GM21360 (cell line): ENCODE measurements around the gene UBR3.
"Not testable (repeated sequence)": the region's sequence is repeated elsewhere in the genome, so short reads cannot be mapped to it uniquely, and the experiment has no call there.

Experiments
- ATAC-seq: cut with Tn5 transposase; IDR thresholded peaks from one replicate; pipeline ENCODE4 v1.9.1; 2021; ENCODE audit warnings: mild to moderate bottlenecking, moderate library complexity; ENCODE audit not compliant: unreplicated experiment

UBR3 gene

DNA sequence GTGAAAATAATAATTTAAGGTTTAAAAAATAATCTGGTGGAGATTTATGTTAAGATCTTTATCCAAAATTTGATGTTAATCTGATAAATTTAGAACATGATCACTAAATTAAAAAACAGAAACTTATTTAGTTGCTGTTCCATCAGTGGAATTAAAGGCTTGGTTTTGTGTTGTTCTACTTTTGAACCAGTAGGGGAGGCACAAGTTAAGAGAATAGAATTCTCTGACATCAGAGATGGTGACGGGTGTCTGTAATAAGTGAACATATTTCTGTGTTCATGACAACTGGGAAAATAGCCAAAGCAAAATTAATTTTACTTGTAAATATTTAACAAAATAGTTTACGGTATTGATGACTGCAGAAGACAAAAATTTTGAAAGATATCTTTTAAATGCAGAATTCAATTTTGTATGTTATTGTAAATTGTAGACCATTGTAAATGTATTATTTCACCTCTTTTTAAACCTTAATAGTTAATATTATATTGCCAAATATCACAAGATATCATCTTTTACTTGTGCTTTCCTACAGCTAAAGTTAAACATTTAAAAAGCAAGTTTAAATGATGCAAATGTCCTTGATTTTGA is 106.0 kb downstream of the UBR3 start:
- peak; percentile 67 for ATAC-seq

DNA sequence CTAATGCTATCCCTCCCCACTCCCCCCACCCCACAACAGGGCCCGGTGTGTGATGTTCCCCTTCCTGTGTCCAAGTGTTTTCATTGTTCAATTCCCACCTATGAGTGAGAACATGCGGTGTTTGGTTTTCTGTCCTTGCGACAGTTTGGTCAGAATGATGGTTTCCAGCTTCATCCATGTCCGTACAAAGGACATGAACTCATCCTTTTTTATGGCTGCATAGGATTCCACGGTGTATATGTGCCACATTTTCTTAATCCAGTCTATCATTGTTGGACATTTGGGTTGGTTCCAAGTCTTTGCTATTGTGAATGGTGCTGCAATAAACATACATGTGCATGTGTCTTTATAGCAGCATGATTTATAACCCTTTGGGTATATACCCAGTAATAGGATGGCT is 109.4 kb downstream of the UBR3 start:
- not testable (repeated sequence) for ATAC-seq

DNA sequence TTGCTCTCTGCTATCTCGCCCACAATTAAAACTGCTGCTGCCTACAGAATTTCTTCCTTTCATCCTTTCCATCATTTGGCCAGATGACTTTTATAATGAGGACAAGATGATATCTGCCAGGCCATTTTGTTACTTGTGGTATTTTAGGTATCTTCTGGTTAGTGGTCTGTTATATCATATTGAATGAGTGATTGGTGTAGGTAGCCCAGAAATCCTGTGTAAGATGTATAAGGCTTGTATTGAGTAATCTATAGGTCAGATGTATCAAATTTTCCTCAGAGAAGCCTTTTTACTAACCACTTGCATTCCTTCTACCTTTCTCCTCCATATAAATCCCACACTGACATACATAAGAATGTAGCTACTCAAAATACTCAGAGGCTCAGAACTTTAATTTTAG is 118.3 kb downstream of the UBR3 start:
- ATAC-seq, result no peak

- ATAC-seq, result no peak
These were observed 118.8 kb downstream of the UBR3 start for GRCh38 chr2:169946092-169946491.

GRCh38 chr2:169946546-169946945 is 119.3 kb downstream of the UBR3 start:
- no peak for ATAC-seq

DNA sequence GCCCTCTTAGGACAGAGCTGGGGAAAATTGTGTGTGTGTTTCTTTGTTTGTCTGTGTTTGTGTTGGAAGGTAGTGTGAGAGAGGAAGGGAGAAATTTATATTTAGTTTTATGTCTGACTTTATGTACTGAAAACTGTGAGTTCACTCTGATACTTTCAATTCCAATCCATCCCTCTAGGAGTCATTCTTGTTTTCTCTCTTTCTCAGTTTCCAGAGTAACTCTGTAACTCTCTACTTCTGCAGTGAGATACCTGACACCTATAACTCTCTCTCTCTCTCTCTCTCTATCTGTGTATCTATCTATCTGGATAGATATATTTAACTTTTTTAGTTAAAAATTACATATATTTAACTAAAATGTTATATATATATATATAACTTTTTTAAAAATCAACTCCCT is 128.7 kb downstream of the UBR3 start:
- ATAC-seq, result no peak

- not testable (repeated sequence) for ATAC-seq
These were observed 130.0 kb downstream of the UBR3 start for GRCh38 chr2:169957219-169957618.

DNA sequence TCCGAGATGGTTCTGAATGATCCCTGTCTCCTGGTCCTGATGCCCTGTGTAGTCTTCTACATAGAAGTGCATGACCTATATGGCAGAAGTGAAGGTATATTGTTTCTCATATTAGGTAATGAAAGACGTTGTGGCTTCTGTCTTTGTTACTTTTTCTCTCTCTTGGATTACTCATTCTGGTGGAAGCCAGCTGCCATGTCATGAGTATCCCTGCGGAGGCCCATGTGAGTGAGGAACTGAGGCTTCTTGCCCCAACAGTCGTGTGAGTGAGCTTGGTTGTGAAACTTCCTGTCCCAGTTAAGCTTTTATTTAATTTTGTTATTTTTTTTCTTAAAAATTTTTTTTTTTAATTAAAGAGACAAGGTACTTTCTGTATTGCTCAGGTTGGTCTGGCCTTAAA is 134.7 kb downstream of the UBR3 start:
- no peak for ATAC-seq

DNA sequence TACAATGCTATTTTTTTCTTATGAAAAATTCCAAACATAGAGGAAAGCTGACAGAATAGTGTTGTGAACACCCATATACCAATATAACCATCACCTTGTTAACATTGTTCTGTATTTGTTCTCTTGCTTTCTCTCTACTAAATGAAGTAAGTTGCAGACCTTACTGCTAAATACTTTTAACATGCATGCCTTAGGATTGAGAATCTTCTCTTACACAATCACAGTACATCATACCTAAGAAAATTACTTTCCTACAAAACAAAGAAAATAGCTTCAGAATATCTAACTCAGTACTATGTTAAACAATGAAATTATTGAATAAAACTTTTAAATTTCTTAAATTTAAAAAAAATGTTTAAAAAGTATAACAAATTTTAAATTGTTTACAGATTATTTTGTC is 136.5 kb downstream of the UBR3 start:
- ATAC-seq, result no peak

DNA sequence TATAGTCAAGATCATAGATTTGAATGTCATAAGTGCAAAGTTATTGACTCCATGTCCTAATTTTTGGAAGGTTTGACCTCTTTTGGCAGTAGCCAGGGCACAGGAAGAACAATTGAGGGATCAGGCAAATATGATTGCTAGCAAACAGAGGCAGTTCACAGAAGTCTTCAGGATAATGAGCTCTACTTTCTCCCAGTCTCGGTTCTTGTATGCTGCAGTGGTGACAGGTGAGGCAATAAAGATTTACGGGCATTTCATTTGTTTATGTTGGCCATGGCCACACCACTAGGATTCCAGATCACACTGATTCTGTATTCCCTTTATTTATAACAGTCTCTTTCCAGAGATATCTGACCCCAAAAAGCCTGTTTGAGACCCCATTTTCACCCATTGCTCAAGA is 137.5 kb downstream of the UBR3 start:
- ATAC-seq, result no peak

DNA sequence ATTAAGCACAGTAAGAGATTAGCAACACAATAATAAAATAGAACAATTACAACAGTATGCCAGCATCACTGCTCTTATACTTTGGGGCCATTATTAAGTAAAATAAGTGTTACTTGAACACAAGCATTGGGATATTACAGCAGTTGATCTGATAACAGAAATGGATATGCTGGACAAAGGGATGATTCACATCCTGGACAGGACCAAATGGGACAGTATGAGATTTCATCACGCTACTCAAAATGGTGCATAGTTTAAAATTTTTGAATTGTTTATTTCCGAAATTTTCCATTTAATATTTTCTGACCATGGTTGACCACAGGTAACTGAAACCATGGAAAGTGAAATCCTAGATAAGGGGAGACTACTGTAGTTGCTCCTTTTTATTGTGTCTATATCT is 138.2 kb downstream of the UBR3 start:
- ATAC-seq, result no peak

- ATAC-seq, result no peak
These were observed 139.2 kb downstream of the UBR3 start for GRCh38 chr2:169966454-169966853.

DNA sequence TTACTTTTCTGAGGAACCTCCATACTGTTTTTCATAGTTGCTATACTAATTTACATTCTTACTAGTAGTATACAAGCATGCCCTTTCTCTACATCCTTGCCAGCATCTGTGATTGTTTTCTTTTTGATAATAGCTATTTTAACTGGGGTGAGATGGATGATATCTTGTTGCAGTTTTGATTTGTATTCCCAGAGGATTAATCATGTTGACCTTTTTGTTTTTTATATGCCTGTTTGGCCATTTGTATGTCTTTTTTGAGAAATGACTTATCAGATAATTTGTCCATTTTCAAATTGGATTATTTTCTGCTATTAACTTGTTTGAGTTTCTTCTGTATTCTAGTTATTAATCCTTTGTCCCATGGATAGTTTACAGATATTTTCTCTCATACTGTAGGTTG is 141.5 kb downstream of the UBR3 start:
- ATAC-seq, result no peak

DNA sequence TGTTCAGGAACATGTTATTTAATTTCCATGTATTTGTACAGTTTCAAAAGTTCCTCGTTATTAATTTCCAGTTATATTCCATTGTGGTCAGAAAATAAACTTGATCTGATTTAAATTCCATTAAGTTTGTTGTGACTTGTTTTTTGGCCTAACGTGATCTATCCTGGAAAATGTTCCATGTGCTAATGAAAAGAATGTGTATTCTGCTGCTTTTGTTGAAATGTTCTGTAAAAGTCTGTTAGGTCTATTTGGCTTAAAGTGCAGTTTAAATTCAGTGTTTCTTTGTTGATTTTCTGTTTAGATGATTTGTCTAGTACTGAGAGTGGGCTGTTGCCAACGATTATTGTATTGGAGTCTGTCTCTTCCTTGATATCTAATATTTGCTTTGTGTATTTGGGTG is 148.0 kb downstream of the UBR3 start:
- no peak for ATAC-seq

DNA sequence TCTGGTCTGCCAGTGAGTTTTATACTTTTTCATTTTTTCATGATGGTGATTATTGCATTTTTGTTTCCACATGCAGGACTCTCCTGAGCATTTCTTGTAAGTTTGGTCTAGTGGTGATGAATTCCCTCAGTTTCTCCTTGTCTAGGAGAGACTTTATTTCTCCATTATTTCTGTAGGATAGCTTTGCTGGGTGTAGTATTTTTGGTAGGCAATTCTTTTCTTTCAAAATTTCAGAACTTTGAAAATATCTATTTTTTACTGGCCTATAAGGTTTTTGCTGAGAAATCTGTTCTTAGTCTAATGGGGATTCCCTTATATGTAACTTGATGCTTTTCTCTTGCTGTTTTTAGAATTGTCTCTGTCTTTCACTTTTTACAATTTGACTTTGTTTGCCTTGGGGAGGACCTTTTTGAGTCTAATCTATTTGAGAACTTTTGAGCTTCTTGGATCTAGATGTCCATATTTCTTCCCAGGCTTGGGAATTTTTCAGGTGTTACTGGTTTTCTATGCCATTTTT is 149.1 kb downstream of the UBR3 start:
- ATAC-seq, result no peak

GRCh38 chr2:169977530-169977929 is 150.3 kb downstream of the UBR3 start:
- ATAC-seq, result no peak

DNA sequence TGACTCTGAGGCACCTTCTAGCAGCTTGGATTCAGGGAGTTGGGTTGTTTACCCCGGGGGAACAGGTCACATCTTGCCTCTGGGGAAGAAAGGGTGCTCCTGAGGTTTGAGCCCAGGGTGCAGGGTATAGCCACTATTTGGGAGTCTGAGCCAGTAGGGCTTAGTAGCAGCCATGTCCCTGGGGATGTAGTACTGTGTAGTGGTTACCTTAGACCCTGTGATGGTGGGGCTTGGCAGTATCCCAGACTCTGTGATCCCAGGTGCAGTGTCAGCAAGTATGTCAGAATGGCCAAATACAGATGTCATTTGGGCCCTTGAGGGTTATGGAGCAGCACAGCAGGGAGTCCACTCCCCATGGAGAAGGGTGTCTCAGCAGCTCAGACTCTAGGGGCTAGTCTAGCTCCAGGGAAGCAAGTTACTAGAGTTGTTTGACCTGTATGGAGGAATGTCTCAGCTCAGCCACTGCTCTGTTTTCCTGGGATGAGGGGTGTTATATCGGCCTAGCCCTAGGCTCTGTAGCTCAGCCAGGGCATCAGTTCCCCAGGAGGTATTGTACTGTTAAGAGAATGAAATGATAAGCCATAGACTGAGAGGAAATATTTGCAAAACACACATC is 151.3 kb downstream of the UBR3 start:
- no peak for ATAC-seq

DNA sequence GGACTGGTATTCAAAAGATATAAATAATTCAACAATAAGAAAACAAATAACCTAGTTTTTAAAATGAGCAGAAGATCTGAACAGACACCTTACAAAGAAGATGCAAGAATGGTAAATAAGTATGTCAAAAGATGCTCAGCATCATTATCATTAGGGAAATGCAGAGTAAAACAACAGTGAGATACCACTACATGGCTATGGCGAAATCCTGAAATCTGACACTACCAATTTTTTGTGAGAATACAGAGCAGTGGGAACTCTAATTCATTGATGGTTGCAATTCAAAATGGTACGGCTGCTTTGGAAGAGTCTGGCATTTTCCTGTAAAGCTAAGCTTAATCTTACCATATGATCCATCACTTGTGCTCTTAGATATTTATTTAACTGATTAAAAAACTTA is 151.8 kb downstream of the UBR3 start:
- ATAC-seq, result no peak

GRCh38 chr2:169980001-169980400 is 152.7 kb downstream of the UBR3 start:
- no peak for ATAC-seq

DNA sequence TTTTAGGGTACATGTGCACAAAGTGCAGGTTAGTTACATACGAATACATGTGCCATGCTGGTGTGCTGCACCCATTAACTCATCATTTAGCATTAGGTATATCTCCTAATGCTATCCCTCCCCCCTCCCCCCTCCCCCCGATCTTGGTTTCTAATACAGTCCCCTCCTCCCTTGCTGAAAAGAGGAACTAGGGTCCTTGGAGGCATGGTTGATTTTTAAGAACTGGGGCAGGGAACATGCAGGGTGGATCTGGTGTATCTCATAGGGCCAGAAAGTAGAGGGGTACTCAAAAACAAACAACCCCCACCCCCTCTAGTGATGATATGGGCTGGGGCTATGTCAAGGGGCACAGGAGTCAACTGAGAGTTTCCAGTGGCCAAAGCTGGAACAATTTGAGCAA is 153.4 kb downstream of the UBR3 start:
- no peak for ATAC-seq

DNA sequence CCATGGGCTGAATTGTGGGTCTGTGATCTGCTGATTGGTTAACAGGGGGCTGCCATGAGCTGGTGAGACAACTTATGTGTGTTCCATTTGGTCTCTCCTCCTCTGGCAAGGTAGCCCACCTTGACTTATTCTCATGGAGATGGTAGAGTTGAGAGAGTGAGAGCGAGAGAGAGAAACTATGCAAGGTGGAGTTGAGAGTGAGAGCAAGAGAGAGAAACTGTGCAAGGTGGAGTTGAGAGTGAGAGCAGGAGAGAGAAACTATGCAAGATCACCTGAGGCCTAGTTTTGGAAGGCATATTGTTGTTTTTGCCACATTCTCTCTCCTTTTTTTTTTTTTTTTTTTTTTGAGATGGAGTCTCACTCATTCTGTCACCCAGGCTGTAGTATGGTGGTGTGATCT is 155.7 kb downstream of the UBR3 start:
- ATAC-seq, result no peak

DNA sequence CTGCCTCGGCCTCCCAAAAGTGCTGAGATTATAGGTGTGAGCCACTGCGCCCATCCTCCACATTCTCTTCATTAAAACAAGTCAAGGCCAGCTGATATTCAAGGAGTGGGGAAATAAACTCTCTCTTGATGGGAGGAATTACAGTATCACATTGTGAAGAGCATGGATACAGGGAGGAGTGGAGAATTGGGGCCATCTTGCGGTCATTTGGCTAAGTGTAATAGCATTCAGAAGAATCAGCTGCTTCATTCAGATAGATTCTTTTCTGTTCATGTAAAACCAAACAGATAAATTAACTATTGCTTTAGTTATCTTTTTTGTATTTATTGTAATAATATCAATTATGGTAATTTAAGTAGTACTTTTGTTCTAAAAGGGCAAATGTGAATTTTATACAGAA is 156.3 kb downstream of the UBR3 start:
- ATAC-seq, result no peak

GRCh38 chr2:169984145-169984544 is 156.9 kb downstream of the UBR3 start:
- no peak for ATAC-seq
